Trophoblast cell (in vitro differentiated cells and primary cell): ENCODE results near the gene PADI3.

Experiments used
- DNase-seq, 2 donors: peaks; one replicate each; pipeline ENCODE4 v3.0.0-alpha.2; 2016
- H2AFZ ChIP-seq: 2 replicates; pipeline ENCODE4 v1.6.1; 2013; ENCODE audit warnings: low read length, moderate library complexity, mild to moderate bottlenecking; ENCODE audit not compliant: insufficient read depth, poor library complexity
- H2AK5ac ChIP-seq: 2 replicates; pipeline ENCODE4 v1.6.1; 2013; ENCODE audit warnings: mild to moderate bottlenecking, low read length
- H2BK120ac ChIP-seq: 2 replicates; pipeline ENCODE4 v1.6.1; 2013; ENCODE audit warnings: low read length, mild to moderate bottlenecking, moderate library complexity; ENCODE audit not compliant: insufficient read depth, poor library complexity
- H2BK12ac ChIP-seq: 2 replicates; pipeline ENCODE4 v1.6.1; 2013; ENCODE audit warnings: mild to moderate bottlenecking, low read length, moderate library complexity
- H2BK5ac ChIP-seq: 2 replicates; pipeline ENCODE4 v1.6.1; 2013; ENCODE audit warnings: low read length, low read depth, moderate library complexity, mild to moderate bottlenecking; ENCODE audit not compliant: poor library complexity
- H3K14ac ChIP-seq: 2 replicates; pipeline ENCODE4 v1.6.1; 2013; ENCODE audit warnings: mild to moderate bottlenecking, low read length
- H3K18ac ChIP-seq: 2 replicates; pipeline ENCODE4 v1.6.1; 2013; ENCODE audit warnings: mild to moderate bottlenecking, low read length
- H3K23ac ChIP-seq: 2 replicates; pipeline ENCODE4 v1.6.1; 2013; ENCODE audit warnings: low read length
- H3K27ac ChIP-seq: 2 replicates; pipeline ENCODE4 v1.5.1; 2013; ENCODE audit warnings: low read depth, mild to moderate bottlenecking, inconsistent platforms, low read length, moderate library complexity
- H3K27me3 ChIP-seq: 2 replicates; pipeline ENCODE4 v1.6.1; 2013; ENCODE audit warnings: inconsistent platforms, mild to moderate bottlenecking, low read length, moderate library complexity; ENCODE audit not compliant: insufficient read depth
- H3K36me3 ChIP-seq, 2 experiments: 1 replicate in 1 of 2; 2 replicates in 1 of 2; pipeline ENCODE4 v1.6.1; 2013; ENCODE audit warnings: low read length in 2 of 2, mild to moderate bottlenecking in 2 of 2, moderate library complexity in 1 of 2; ENCODE audit not compliant: insufficient read depth in 2 of 2, control insufficient read depth in 1 of 2
- H3K4ac ChIP-seq: 2 replicates; pipeline ENCODE4 v1.6.1; 2013; ENCODE audit warnings: low read depth, mild to moderate bottlenecking, low read length, moderate library complexity
- H3K4me1 ChIP-seq, 2 experiments: 1 replicate in 1 of 2; 2 replicates in 1 of 2; pipeline ENCODE4 v1.6.1; 2013; ENCODE audit warnings: low read length in 2 of 2, mild to moderate bottlenecking in 2 of 2, moderate library complexity in 1 of 2; ENCODE audit not compliant: insufficient read depth in 2 of 2, control insufficient read depth in 1 of 2
- H3K4me2 ChIP-seq: 2 replicates; pipeline ENCODE4 v1.6.1; 2013; ENCODE audit warnings: inconsistent platforms, mild to moderate bottlenecking, low read length, moderate library complexity
- H3K4me3 ChIP-seq: 2 replicates; pipeline ENCODE4 v1.5.1; 2013; ENCODE audit warnings: mild to moderate bottlenecking, low read depth, low read length, inconsistent platforms
- H3K79me1 ChIP-seq: one replicate; pipeline ENCODE4 v1.6.1; 2013; ENCODE audit warnings: low read length
- H3K79me2 ChIP-seq: 2 replicates; pipeline ENCODE4 v1.6.1; 2013; ENCODE audit warnings: low read length, mild to moderate bottlenecking; ENCODE audit not compliant: control insufficient read depth, insufficient read depth, poor library complexity
- H3K9ac ChIP-seq: 2 replicates; pipeline ENCODE4 v1.6.1; 2013; ENCODE audit warnings: mild to moderate bottlenecking, low read length
- H3K9me3 ChIP-seq: 2 replicates; pipeline ENCODE4 v1.6.1; 2013; ENCODE audit warnings: low read depth, mild to moderate bottlenecking, control low read depth, inconsistent platforms, low read length; ENCODE audit not compliant: insufficient read depth
- H4K12ac ChIP-seq: 2 replicates; pipeline ENCODE4 v1.6.1; 2013; ENCODE audit warnings: low read depth, mild to moderate bottlenecking, low read length, moderate library complexity
- H4K8ac ChIP-seq: 2 replicates; pipeline ENCODE4 v1.6.1; 2013; ENCODE audit warnings: low read depth, mild to moderate bottlenecking, low read length, moderate library complexity
- H4K91ac ChIP-seq: one replicate; pipeline ENCODE4 v1.6.1; 2013; ENCODE audit warnings: low read depth, mild to moderate bottlenecking, low read length, moderate library complexity
- WGBS: extraction: QIAGEN DNeasy Blood & Tissue Kit; methylation state at CpG from one replicate; pipeline ENCODE4 v1.1.7; 2013; ENCODE audit warnings: missing lambda C conversion rate; ENCODE audit not compliant: insufficient read length, insufficient coverage; ENCODE audit errors: extremely low coverage; 5-methylcytosine and 5-hydroxymethylcytosine counted together

PADI3 gene

GRCh38 chr1:17314491-17314971 is 65.6 kb downstream of the PADI3 start:
- H3K23ac ChIP-seq = no peak overlapping the region
- H2BK12ac ChIP-seq = no peak overlapping the region
- H3K36me3 ChIP-seq = no peaks in the 10 kb centered on the region
- H3K4me1 ChIP-seq = peaks cover 0 to 2% of the 10 kb centered on the region in 2 experiments
- no peaks in the 10 kb centered on the region for H3K27me3 ChIP-seq
- H2BK5ac ChIP-seq = no peak overlapping the region
- H3K18ac ChIP-seq = no peak overlapping the region
- H3K4me3 ChIP-seq = no peak overlapping the region
- H2AK5ac ChIP-seq = no peak overlapping the region
- no peak overlapping the region for H4K12ac ChIP-seq
- no peak overlapping the region for H4K8ac ChIP-seq
- no peaks in the 10 kb centered on the region for H3K79me1 ChIP-seq
- H3K4me2 ChIP-seq = no peak overlapping the region
- H3K79me2 ChIP-seq = no peaks in the 10 kb centered on the region
- H2AFZ ChIP-seq = no peak overlapping the region
- DNase-seq = no peak
- no peak overlapping the region for H3K27ac ChIP-seq
- no peak overlapping the region for H3K4ac ChIP-seq
- H3K14ac ChIP-seq = no peak overlapping the region
- WGBS = no CpG with 5 or more reads among the region's 9 CpGs
- no peak overlapping the region for H3K9ac ChIP-seq
- H3K9me3 ChIP-seq = peaks cover under 1% of the 10 kb centered on the region
- H4K91ac ChIP-seq = no peak overlapping the region
- no peak overlapping the region for H2BK120ac ChIP-seq

- H3K79me1 ChIP-seq = no peaks in the 10 kb centered on the region
- no peak overlapping the region for H4K8ac ChIP-seq
- H3K4ac ChIP-seq = no peak overlapping the region
- no peak overlapping the region for H3K4me2 ChIP-seq
- no peaks in the 10 kb centered on the region for H3K36me3 ChIP-seq
- no peak overlapping the region for H2BK120ac ChIP-seq
- no CpG with 5 or more reads among the region's 7 CpGs for WGBS
- H3K9ac ChIP-seq = no peak overlapping the region
- H3K27ac ChIP-seq = no peak overlapping the region
- H3K18ac ChIP-seq = no peak overlapping the region
- DNase-seq = peak; percentile 62
- H3K14ac ChIP-seq = no peak overlapping the region
- peaks cover 0 to 2% of the 10 kb centered on the region in 2 experiments for H3K4me1 ChIP-seq
- H3K23ac ChIP-seq = no peak overlapping the region
- H4K12ac ChIP-seq = no peak overlapping the region
- H4K91ac ChIP-seq = no peak overlapping the region
- H3K4me3 ChIP-seq = no peak overlapping the region
- H2BK5ac ChIP-seq = no peak overlapping the region
- no peak overlapping the region for H2BK12ac ChIP-seq
- no peaks in the 10 kb centered on the region for H3K79me2 ChIP-seq
- peaks cover 2% of the 10 kb centered on the region for H3K9me3 ChIP-seq
- no peak overlapping the region for H2AK5ac ChIP-seq
- H2AFZ ChIP-seq = no peak overlapping the region
- no peaks in the 10 kb centered on the region for H3K27me3 ChIP-seq
These were observed 66.7 kb downstream of the PADI3 start for GRCh38 chr1:17315542-17316130.

- Histone ChIP-seq H4K91ac (no peak overlapping the region), H3K27me3 (no peaks in the 10 kb centered on the region), H3K9ac (no peak overlapping the region), H2BK12ac (no peak overlapping the region), H3K4me1 (peaks cover 0 to 2% of the 10 kb centered on the region in 2 experiments), H3K79me1 (no peaks in the 10 kb centered on the region), H3K36me3 (no peaks in the 10 kb centered on the region), H3K4me3 (no peak overlapping the region), H2AK5ac (no peak overlapping the region), H2BK120ac (no peak overlapping the region), H3K79me2 (no peaks in the 10 kb centered on the region), H3K27ac (no peak overlapping the region), H4K8ac (no peak overlapping the region), H3K4ac (no peak overlapping the region), H4K12ac (no peak overlapping the region), H3K14ac (no peak overlapping the region), H2AFZ (no peak overlapping the region), H3K4me2 (no peak overlapping the region), H2BK5ac (no peak overlapping the region), H3K18ac (no peak overlapping the region), H3K9me3 (peaks cover 2% of the 10 kb centered on the region), H3K23ac (no peak overlapping the region)
- DNase-seq = no peak
- no CpG with 5 or more reads among the region's 9 CpGs for WGBS
These were observed 67.8 kb downstream of the PADI3 start for GRCh38 chr1:17316704-17317103.

GRCh38 chr1:17318262-17318661 is 69.4 kb downstream of the PADI3 start:
- no CpG with 5 or more reads among the region's 6 CpGs for WGBS
- Histone ChIP-seq H3K36me3 (no peaks in the 10 kb centered on the region), H3K4me3 (no peak overlapping the region), H3K27me3 (no peaks in the 10 kb centered on the region), H3K23ac (no peak overlapping the region), H2BK12ac (no peak overlapping the region), H4K8ac (no peak overlapping the region), H2AK5ac (no peak overlapping the region), H2BK120ac (no peak overlapping the region), H3K9me3 (peaks cover 2% of the 10 kb centered on the region), H3K14ac (no peak overlapping the region), H4K91ac (no peak overlapping the region), H2BK5ac (no peak overlapping the region), H3K4me1 (peaks cover 0 to 2% of the 10 kb centered on the region in 2 experiments), H3K27ac (no peak overlapping the region), H3K79me1 (no peaks in the 10 kb centered on the region), H3K4me2 (no peak overlapping the region), H3K79me2 (no peaks in the 10 kb centered on the region), H4K12ac (no peak overlapping the region), H2AFZ (no peak overlapping the region), H3K9ac (no peak overlapping the region), H3K18ac (no peak overlapping the region), H3K4ac (no peak overlapping the region)
- no peak for DNase-seq
